OCI-LY7 (cell line): ENCODE measurements around the gene PALD1. TPM values are rescaled to one million over a fixed set of nuclear protein-coding genes. Genes with fewer than 3 reads are reported as not detected.

Source experiments
- BruUV-seq: library from RNA; stranded (reverse); fragments of 400-500 nt; replicated peaks from 2 replicates; lab custom pipeline; 2021; lab: Mats Ljungman, UMichigan
- CTCF ChIA-PET: fragments of 300-600 bp; sonication (Branson Sonifier 250); formaldehyde crosslinking; loops from one replicate; lab custom pipeline; 2022; ENCODE audit warnings: antibody characterized with exemption; ENCODE audit not compliant: unreplicated experiment; lab: Charles Lee
- POLR2A ChIA-PET: fragments of 300-600 bp; sonication (Branson Sonifier 250); formaldehyde crosslinking; loops from one replicate; lab custom pipeline; 2022; ENCODE audit warnings: antibody characterized with exemption; lab: Charles Lee
- DNase-seq: peaks from one replicate; pipeline ENCODE4 v3.0.0-alpha.2; 2015; ENCODE audit warnings: low spot score
- H2AFZ ChIP-seq: fragments of 200-600 bp; sonication (generic), shearing (Covaris generic); 2 replicates; pipeline ENCODE4 v1.6.1; 2014; ENCODE audit warnings: mild to moderate bottlenecking, antibody characterized with exemption, low read length, moderate library complexity
- H3K27ac ChIP-seq: fragments of 200-600 bp; sonication (generic); 2 replicates; pipeline ENCODE4 v1.5.1; 2014; ENCODE audit warnings: mixed run types, low read depth, mild to moderate bottlenecking, moderate library complexity, low read length, inconsistent platforms; ENCODE audit not compliant: poor library complexity, severe bottlenecking
- H3K36me3 ChIP-seq: fragments of 200-600 bp; sonication (generic); 2 replicates; pipeline ENCODE4 v1.6.1; 2014; ENCODE audit warnings: mild to moderate bottlenecking, antibody characterized with exemption, low read length, moderate library complexity, mixed read lengths; ENCODE audit not compliant: insufficient read depth
- H3K4me1 ChIP-seq: fragments of 200-600 bp; sonication (generic); 2 replicates; pipeline ENCODE4 v1.5.1; 2014; ENCODE audit warnings: mild to moderate bottlenecking, low read length; ENCODE audit not compliant: insufficient read depth, poor library complexity, severe bottlenecking
- H3K4me2 ChIP-seq: fragments of 200-600 bp; sonication (generic); 2 replicates; pipeline ENCODE4 v1.6.1; 2014; ENCODE audit warnings: mild to moderate bottlenecking, low read length
- H3K4me3 ChIP-seq: fragments of 200-600 bp; sonication (generic); 2 replicates; pipeline ENCODE4 v1.5.1; 2014; ENCODE audit warnings: mild to moderate bottlenecking, low read depth, low read length; ENCODE audit not compliant: poor library complexity, severe bottlenecking
- H3K79me2 ChIP-seq: fragments of 200-600 bp; sonication (generic); 2 replicates; pipeline ENCODE4 v1.6.1; 2016; ENCODE audit warnings: low read depth, mild to moderate bottlenecking, low read length, moderate library complexity, mixed read lengths; ENCODE audit not compliant: insufficient read depth
- H3K9me2 ChIP-seq: fragments of 200-600 bp; sonication (generic); 2 replicates; pipeline ENCODE4 v1.6.1; 2016; ENCODE audit warnings: mild to moderate bottlenecking, low read length, mixed read lengths; ENCODE audit not compliant: insufficient read depth
- H3K9me3 ChIP-seq: fragments of 200-600 bp; sonication (generic); 2 replicates; pipeline ENCODE4 v1.6.1; 2014; ENCODE audit warnings: mild to moderate bottlenecking, mixed run types, low read length, mixed read lengths
- H4K20me1 ChIP-seq: fragments of 200-600 bp; sonication (generic); 2 replicates; pipeline ENCODE4 v1.6.1; 2014; ENCODE audit warnings: mild to moderate bottlenecking, antibody characterized with exemption, low read length, moderate library complexity, mixed read lengths; ENCODE audit not compliant: insufficient read depth
- CTCF ChIP-seq: fragments of 200-600 bp; sonication (generic); conservative IDR thresholded peaks from 2 replicates; pipeline ENCODE4 v1.5.1; 2014; ENCODE audit warnings: mild to moderate bottlenecking, antibody characterized with exemption, low read length, moderate library complexity, mixed read lengths
- EZH2phosphoT487 ChIP-seq: fragments of 200-600 bp; sonication (generic); IDR thresholded peaks from 2 replicates; pipeline ENCODE4 v1.6.1; 2018; ENCODE audit warnings: low read depth, borderline replicate concordance, mild to moderate bottlenecking, mixed run types, antibody characterized with exemption, low read length, moderate library complexity, mixed read lengths
- intact Hi-C: fragments of 100-400 bp; cut with micrococcal nuclease; formaldehyde crosslinking; loops from one replicate; pipeline ENCODE4 v1.10.0; 2022; ENCODE audit not compliant: unreplicated experiment
- total RNA-seq, 2 experiments: library from RNA; depleted of rRNA in 1 of 2; stranded (reverse); fragments of >200 nt in 1 of 2; shearing (Covaris generic) in 1 of 2; gene quantifications; 2 replicates each; pipeline ENCODE4 v1.2.3, GENCODE V29; 2014 to 2022

Gene PALD1
- total RNA-seq, 2 experiments from 2014 or later: 52.7 to 66.7 TPM

- H3K4me1 ChIP-seq: peaks cover 30% of the 10 kb centered on the region
- H3K9me2 ChIP-seq: no peaks in the 10 kb centered on the region
- H3K4me2 ChIP-seq: no peak overlapping the region
- no peak for TF ChIP-seq EZH2phosphoT487
- TF ChIP-seq CTCF: no peak
- H3K27ac ChIP-seq: no peak overlapping the region
- no TSS peak for BruUV-seq
- no peak overlapping the region for H3K4me3 ChIP-seq
- intact Hi-C loops: no loop called here
- DNase-seq: no peak
- H3K9me3 ChIP-seq: no peaks in the 10 kb centered on the region
- ChIA-PET CTCF (no interaction called here), POLR2A (interaction anchor here (0.8 kb wide), 1 partner anchor 8 kb away, joined by 3 read pairs; no protein-coding TSS in a partner anchor)
- H3K36me3 ChIP-seq: peaks cover 53% of the 10 kb centered on the region; the same call in 1 of the 2 replicates
- H2AFZ ChIP-seq: no peak overlapping the region
- H4K20me1 ChIP-seq: no peaks in the 10 kb centered on the region
- H3K79me2 ChIP-seq: no peaks in the 10 kb centered on the region
Observed at GRCh38 chr10:70565556-70566514, 87.3 kb downstream of the PALD1 start.

- no peak overlapping the region for H2AFZ ChIP-seq
- no peak for DNase-seq
- H3K79me2 ChIP-seq: no peaks in the 10 kb centered on the region
- ChIA-PET CTCF (no interaction called here), POLR2A (no interaction called here)
- intact Hi-C loops: no loop called here
- no peak overlapping the region for H3K27ac ChIP-seq
- H3K4me1 ChIP-seq: peaks cover 21% of the 10 kb centered on the region
- H3K9me2 ChIP-seq: no peaks in the 10 kb centered on the region
- no peak overlapping the region for H3K4me2 ChIP-seq
- no peak overlapping the region for H3K4me3 ChIP-seq
- H3K36me3 ChIP-seq: peaks cover 54% of the 10 kb centered on the region; the same call in 1 of the 2 replicates
- H4K20me1 ChIP-seq: no peaks in the 10 kb centered on the region
- no peaks in the 10 kb centered on the region for H3K9me3 ChIP-seq
- TF ChIP-seq EZH2phosphoT487: no peak
- BruUV-seq: no TSS peak
Observed at GRCh38 chr10:70566515-70567290, 88.1 kb downstream of the PALD1 start.

- H3K4me1 ChIP-seq: peaks cover 12% of the 10 kb centered on the region
- peaks cover 47% of the 10 kb centered on the region; the same call in 1 of the 2 replicates for H3K36me3 ChIP-seq
- no peaks in the 10 kb centered on the region for H3K9me3 ChIP-seq
- TF ChIP-seq EZH2phosphoT487: no peak
- TF ChIP-seq CTCF: no peak
- no peak overlapping the region for H3K27ac ChIP-seq
- no peak overlapping the region for H2AFZ ChIP-seq
- DNase-seq: no peak
- no peaks in the 10 kb centered on the region for H3K9me2 ChIP-seq
- POLR2A ChIA-PET: no interaction called here
- H3K4me2 ChIP-seq: no peak overlapping the region
- H3K4me3 ChIP-seq: no peak overlapping the region
- intact Hi-C loops: no loop called here
- H3K79me2 ChIP-seq: no peaks in the 10 kb centered on the region
- no TSS peak for BruUV-seq
- CTCF ChIA-PET: no interaction called here
- no peaks in the 10 kb centered on the region for H4K20me1 ChIP-seq
Observed at GRCh38 chr10:70567603-70568002, 89.0 kb downstream of the PALD1 start.
